VCaP (cell line): ENCODE results near the gene PTPRN2.

Experiments
- H3K27ac ChIP-seq: fragments of 450-650 bp; 2 replicates; pipeline ENCODE4 v1.5.1; 2017
- TF ChIP-seq, protein P1 (sequence below): fragments of 450-650 bp; conservative IDR thresholded peaks from 2 replicates; pipeline ENCODE4 v1.5.1; 2017; ENCODE audit warnings: mild to moderate bottlenecking, moderate library complexity

Gene PTPRN2

DNA sequence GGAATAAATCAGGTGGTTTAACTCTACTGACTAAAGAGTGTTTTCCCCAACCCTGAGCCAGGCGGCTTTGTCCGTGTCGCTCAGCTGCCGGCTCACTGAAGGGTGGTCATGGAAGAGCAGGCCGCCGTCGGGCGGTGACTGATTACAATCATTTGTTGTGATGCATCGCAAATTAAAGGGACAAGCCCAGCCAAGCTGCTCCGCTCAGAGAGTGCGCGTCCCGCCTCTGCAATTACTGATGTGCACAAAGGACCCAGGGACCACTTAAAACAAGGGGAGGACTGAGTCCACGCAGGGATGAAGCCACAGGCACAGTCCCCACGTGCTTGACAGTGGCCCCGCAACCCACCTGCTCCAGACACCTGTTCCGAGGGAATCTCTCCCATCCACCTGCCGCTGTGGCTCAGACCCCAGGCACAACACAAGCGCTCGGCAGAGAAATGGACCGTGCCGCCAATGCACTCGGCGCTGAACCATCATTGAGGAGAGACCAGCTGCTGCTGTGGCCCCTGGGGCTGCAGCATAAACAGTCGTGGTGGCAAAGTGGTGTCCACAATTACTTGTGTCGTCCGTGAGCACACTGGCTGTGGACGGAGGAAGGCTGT lies 526.5 kb downstream of the PTPRN2 start:
- TF ChIP-seq, protein P1, sequence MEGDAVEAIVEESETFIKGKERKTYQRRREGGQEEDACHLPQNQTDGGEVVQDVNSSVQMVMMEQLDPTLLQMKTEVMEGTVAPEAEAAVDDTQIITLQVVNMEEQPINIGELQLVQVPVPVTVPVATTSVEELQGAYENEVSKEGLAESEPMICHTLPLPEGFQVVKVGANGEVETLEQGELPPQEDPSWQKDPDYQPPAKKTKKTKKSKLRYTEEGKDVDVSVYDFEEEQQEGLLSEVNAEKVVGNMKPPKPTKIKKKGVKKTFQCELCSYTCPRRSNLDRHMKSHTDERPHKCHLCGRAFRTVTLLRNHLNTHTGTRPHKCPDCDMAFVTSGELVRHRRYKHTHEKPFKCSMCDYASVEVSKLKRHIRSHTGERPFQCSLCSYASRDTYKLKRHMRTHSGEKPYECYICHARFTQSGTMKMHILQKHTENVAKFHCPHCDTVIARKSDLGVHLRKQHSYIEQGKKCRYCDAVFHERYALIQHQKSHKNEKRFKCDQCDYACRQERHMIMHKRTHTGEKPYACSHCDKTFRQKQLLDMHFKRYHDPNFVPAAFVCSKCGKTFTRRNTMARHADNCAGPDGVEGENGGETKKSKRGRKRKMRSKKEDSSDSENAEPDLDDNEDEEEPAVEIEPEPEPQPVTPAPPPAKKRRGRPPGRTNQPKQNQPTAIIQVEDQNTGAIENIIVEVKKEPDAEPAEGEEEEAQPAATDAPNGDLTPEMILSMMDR = no peak
- H3K27ac ChIP-seq = no peak overlapping the region

DNA sequence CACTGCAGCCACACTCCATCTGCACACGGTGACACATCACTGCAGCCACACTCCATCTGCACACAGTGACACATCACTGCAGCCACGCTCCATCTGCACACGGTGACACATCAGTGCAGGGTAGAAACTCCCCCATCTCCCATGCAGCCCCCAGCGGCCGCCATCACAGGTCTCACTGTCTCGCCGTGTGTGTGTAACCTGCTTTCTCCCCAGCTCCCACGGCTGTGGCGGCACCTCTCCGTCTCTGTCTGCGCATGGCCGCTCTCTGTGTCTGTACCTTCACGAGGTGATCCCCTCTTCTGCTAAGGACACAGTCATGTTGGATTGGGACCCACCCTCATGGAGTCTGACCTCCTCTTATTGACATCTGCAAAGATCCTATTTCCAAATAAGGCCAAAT lies 527.4 kb downstream of the PTPRN2 start:
- no peak overlapping the region for H3K27ac ChIP-seq
- TF ChIP-seq, protein P1 = no peak

DNA sequence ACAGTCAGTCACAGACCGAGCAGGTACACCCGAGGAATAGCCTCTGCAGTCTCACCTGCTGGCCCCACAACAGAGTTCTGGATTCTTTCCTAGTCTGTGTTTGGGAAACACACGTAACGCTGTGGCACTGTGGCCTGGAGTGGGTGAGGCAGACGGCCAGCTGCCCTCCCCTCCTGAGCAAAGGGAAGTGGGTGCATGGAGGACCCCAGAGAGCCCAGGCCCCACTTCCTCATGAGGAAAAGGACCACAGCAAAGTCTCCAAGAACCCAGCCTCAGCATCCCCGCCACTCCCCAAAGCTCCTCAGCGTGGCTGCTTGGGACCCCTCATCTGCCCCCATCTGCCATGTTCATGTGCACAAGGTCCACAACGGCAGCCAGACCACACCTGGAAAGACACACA lies 530.2 kb downstream of the PTPRN2 start:
- TF ChIP-seq, protein P1 = no peak
- no peak overlapping the region for H3K27ac ChIP-seq

DNA sequence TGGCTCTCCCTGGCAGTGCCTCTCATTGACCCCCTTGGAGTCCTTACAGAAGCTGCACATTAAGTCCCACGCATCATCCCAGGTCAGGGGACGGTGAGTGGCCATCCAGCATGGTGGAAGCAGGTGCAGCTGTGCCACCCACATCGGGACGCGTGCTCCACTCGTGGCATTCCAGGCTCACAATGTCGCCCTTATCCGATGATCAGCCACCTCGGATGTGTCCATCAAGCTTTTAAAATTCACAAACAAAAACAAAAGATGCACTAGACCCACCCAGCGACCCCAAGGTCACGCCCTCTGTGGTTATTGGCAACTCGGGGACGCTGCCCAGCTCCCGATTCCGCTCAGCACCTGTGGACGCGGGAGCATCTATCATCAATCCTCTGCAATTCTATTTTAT lies 530.9 kb downstream of the PTPRN2 start:
- TF ChIP-seq, protein P1 = no peak
- no peak overlapping the region for H3K27ac ChIP-seq

DNA sequence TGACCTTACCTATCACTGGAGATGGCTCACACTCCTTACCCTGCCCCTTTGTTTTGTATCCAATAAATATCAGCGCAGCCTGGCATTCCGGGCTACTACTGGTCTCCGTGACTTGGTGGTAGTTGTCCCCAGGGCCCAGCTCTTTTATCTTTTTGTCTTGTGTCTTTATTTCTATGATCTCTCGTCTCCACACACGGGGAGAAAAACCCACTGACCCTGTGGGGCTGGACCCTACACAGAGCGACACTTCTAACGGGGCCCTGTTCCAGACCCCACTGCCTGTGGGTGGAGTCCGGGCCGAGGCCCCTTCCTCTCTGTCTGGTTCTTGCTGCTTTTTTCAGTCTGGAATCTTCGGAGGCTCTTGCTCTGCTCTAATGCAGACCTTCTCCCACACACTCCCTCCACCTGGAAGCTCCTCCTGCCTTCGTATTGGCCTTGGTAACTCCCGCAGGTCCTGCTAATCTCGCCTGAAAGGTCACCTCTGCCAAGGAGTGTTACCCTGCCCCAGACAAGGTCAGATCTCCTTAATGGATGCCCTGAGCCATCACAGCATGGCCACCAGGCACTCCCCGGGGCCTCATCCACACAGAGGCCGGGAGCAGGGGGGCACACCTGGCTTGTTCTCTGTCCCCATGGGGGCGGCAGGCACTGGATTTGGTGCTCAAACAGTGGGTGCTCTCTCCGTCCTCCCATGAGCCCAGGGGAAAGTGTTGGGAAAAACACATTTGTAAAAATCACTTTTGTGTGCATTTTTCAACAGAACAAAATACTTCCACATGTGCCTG lies 531.7 kb downstream of the PTPRN2 start:
- TF ChIP-seq, protein P1 = no peak
- H3K27ac ChIP-seq = no peak overlapping the region

DNA sequence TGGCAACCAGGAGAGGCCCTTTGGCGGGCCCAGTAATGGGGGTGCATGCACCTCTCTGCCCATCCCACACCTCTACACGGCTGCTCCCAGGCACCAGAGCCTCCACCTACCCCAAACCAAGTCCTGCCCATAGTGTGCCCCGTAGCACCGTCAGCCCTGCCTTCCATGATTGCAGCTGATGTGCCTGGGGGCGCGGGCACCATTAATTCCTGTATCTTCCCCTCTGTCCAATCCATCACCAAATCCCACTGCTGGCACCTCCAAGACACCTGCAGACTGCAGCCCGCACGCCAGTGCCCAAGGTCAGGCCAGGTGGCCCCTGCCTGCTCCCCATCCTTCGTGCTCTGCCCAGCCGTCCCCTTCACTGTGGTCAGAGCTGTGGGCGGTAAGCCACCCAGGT lies 533.0 kb downstream of the PTPRN2 start:
- H3K27ac ChIP-seq = no peak overlapping the region
- TF ChIP-seq, protein P1 = no peak

DNA sequence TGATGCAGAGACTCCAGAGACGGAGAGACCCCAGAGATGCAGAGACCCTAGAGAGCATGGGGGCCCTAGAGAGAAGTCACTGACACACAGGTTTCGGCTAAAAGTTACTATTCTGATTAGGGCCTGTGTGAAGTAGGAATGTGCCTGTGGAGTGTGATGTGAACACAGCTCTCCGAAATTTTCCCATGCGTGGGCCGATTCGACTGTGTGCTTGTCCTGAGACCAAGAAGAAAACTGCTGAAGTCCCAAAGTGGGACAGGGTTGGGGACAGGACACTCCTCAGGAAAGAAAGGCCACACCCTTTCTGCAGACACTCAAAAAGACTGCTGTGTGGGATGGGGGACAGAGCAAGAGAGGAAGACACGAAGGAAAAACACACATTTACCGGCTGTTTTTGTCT lies 533.5 kb downstream of the PTPRN2 start:
- H3K27ac ChIP-seq = no peak overlapping the region

More for the DNA sequence above, 533.5 kb downstream of the PTPRN2 start:
- TF ChIP-seq, protein P1 = no peak
